Glutamatergic neuron (in vitro differentiated cells): Measurements from ENCODE around the gene RAB1A. TPM values are rescaled to one million over a fixed set of nuclear protein-coding genes. Genes with fewer than 3 reads are reported as not detected.
"Not testable (repeated sequence)": the region's sequence is repeated elsewhere in the genome, so short reads cannot be mapped to it uniquely, and the experiment has no call there.

Source experiments
- DNase-seq: peaks from one replicate; pipeline ENCODE4 v3.0.0; 2022
- H3K27ac Mint-ChIP-seq: one replicate; pipeline ENCODE4 v1.8.0; 2020; ENCODE audit warnings: mild to moderate bottlenecking, mixed read lengths, inconsistent platforms; ENCODE audit not compliant: unreplicated experiment
- H3K27me3 Mint-ChIP-seq: one replicate; pipeline ENCODE4 v1.8.0; 2020; ENCODE audit warnings: mild to moderate bottlenecking, moderate library complexity, mixed read lengths, inconsistent platforms; ENCODE audit not compliant: unreplicated experiment
- H3K36me3 Mint-ChIP-seq: one replicate; pipeline ENCODE4 v1.8.0; 2020; ENCODE audit warnings: mild to moderate bottlenecking, mixed read lengths, inconsistent platforms; ENCODE audit not compliant: unreplicated experiment
- H3K4me1 Mint-ChIP-seq: one replicate; pipeline ENCODE4 v1.8.0; 2020; ENCODE audit warnings: mild to moderate bottlenecking, low read depth, mixed read lengths, inconsistent platforms; ENCODE audit not compliant: unreplicated experiment
- H3K4me3 Mint-ChIP-seq: one replicate; pipeline ENCODE4 v1.8.0; 2020; ENCODE audit warnings: mild to moderate bottlenecking, mixed read lengths, inconsistent platforms; ENCODE audit not compliant: unreplicated experiment
- H3K9me3 Mint-ChIP-seq: one replicate; pipeline ENCODE4 v1.8.0; 2020; ENCODE audit warnings: mild to moderate bottlenecking, moderate library complexity, mixed read lengths, inconsistent platforms; ENCODE audit not compliant: unreplicated experiment
- total RNA-seq: library from RNA; stranded (reverse); fragmentation: NEBNext Ultra II Directional; extraction: Animal tissue kit (Norgen Biotek cat#: 25700); gene quantifications from one replicate; pipeline ENCODE4 v1.2.1, GENCODE V29; 2021; ENCODE audit not compliant: unreplicated experiment
- TF ChIP-seq, protein P1 (sequence below): fragments of 200-600 bp; sonication (generic); IDR thresholded peaks from one replicate; pipeline ENCODE4 v1.5.0; 2021; ENCODE audit not compliant: partially characterized antibody, unreplicated experiment

Gene RAB1A
- total RNA-seq, 1 donor from 2014 or later: 161 TPM

DNA sequence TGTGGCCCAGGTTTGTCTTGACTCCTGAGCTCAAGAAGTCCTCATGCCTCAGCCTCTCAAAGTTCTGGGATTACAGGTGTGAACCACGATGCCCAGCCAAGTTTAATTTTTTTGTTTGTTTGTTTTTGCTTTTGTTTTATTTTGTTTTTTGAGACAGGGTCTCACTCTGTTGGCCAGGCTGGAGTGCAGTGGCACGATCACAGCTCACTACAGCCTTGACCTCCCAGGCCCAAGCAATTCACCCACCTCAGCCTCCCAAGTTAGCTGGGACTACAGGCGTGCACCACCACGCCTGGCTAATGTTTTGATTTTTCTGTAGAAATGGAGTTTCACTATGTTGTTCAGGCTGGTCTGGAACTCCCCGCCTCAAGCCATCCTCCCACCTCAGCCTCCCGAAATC, 29.4 kb upstream of the RAB1A start:
- Mint-ChIP-seq H3K27ac (no peak overlapping the region), H3K4me1 (no peaks in the 10 kb centered on the region), H3K9me3 (no peaks in the 10 kb centered on the region), H3K36me3 (no peaks in the 10 kb centered on the region), H3K27me3 (no peaks in the 10 kb centered on the region), H3K4me3 (no peak overlapping the region)
- TF ChIP-seq, protein P1, sequence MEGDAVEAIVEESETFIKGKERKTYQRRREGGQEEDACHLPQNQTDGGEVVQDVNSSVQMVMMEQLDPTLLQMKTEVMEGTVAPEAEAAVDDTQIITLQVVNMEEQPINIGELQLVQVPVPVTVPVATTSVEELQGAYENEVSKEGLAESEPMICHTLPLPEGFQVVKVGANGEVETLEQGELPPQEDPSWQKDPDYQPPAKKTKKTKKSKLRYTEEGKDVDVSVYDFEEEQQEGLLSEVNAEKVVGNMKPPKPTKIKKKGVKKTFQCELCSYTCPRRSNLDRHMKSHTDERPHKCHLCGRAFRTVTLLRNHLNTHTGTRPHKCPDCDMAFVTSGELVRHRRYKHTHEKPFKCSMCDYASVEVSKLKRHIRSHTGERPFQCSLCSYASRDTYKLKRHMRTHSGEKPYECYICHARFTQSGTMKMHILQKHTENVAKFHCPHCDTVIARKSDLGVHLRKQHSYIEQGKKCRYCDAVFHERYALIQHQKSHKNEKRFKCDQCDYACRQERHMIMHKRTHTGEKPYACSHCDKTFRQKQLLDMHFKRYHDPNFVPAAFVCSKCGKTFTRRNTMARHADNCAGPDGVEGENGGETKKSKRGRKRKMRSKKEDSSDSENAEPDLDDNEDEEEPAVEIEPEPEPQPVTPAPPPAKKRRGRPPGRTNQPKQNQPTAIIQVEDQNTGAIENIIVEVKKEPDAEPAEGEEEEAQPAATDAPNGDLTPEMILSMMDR: no peak
- DNase-seq: no peak

DNA sequence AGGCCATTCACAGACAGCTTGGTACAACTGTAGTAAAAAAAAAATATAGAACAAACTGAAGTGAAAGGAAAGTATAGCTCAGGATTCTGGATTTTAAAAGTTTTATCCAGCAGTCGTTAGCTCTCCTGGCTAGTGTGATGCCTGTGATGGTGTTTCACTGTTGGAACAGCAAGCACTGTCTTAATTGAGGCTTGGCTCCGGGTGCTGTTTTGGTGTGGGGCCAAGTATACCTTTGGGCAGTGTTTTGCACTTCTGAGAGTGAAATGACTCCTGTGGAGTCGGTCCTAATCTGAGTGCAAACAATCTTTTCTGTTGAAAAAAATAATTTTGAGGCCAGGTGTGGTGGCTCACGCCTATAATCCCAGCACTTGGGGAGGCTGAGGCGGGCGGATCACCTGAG, 28.7 kb upstream of the RAB1A start:
- Mint-ChIP-seq H3K4me1 (no peaks in the 10 kb centered on the region), H3K36me3 (no peaks in the 10 kb centered on the region), H3K4me3 (no peak overlapping the region), H3K9me3 (no peaks in the 10 kb centered on the region), H3K27ac (no peak overlapping the region), H3K27me3 (no peaks in the 10 kb centered on the region)
- TF ChIP-seq, protein P1: no peak
- DNase-seq: no peak

DNA sequence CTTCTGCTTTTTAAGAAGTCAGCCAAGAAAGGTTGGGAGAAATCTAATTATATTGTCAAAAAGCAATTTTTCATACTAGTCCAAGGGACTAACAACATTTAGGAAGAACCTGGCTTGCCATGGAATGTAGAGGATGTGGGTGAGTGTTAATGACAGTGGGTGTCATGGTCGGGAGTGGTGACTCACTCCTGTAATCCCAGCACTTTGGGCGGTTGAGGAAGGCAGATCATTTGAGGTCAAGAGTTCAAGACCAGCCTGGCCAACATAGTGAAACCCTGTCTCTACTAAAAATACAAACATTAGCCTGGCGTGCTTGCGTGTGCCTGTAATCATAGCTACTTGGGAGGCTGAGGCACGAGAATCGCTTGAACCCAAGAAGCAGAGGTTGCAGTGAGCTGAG, 27.9 kb upstream of the RAB1A start:
- H3K27ac Mint-ChIP-seq, DNase-seq, H3K4me1 Mint-ChIP-seq, H3K27me3 Mint-ChIP-seq, H3K36me3 Mint-ChIP-seq, H3K4me3 Mint-ChIP-seq, H3K9me3 Mint-ChIP-seq: not testable (repeated sequence)

DNA sequence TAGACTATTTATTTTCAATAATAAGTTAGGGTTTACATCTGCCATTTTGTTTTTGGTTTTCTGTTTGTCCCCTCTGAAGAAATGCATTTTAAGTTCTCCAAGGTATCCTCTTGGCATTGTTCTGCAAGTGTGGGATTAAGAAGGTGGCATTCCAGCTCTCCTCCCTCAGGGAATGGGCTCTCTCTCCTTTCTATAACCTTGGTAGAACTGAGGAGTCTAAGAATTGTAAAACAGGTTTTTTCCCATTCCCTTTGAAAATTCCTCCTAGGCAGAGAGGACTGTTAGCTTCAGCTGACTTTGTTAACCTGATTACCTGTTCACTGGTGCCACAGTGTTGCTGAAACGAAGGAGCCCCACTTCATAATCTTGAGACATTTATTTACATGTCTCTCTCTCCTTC, 26.1 kb upstream of the RAB1A start:
- no peaks in the 10 kb centered on the region for H3K9me3 Mint-ChIP-seq
- H3K27me3 Mint-ChIP-seq: peaks cover 4% of the 10 kb centered on the region
- no peak for DNase-seq
- no peak overlapping the region for H3K27ac Mint-ChIP-seq
- no peaks in the 10 kb centered on the region for H3K36me3 Mint-ChIP-seq
- H3K4me3 Mint-ChIP-seq: no peak overlapping the region
- TF ChIP-seq, protein P1: no peak
- H3K4me1 Mint-ChIP-seq: no peaks in the 10 kb centered on the region

DNA sequence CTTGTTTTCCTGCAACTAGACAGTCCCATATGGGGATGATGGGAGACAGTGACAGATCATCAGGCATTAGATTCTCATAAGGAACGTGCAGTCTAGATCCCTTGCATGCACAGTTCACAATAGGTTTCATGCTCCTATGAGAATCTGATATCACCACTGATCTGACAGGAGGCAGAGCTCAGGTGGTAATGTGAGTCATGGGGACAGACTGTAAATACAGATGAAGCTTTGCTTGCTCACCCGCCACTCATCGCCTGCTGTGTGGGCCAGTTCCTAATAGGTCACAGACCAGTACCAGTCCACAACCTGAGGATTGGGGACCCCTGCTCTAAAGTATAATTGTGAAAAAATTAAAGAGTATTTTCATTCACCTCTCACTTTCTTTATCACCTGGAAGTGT, 23.6 kb upstream of the RAB1A start:
- Mint-ChIP-seq H3K27ac (no peak overlapping the region), H3K4me1 (no peaks in the 10 kb centered on the region), H3K9me3 (no peaks in the 10 kb centered on the region)

More for the DNA sequence above, 23.6 kb upstream of the RAB1A start:
- Mint-ChIP-seq H3K4me3 (no peak overlapping the region), H3K27me3 (peaks cover 4% of the 10 kb centered on the region), H3K36me3 (no peaks in the 10 kb centered on the region)
- no peak for DNase-seq
- TF ChIP-seq, protein P1: no peak
